ENCODE results near the gene SRRT. TPM values are rescaled to one million over a fixed set of nuclear protein-coding genes. Genes with fewer than 3 reads are reported as not detected.

The SRRT gene
- total and polyA plus RNA-seq, 10 of the 15 experiments (the other 5 are each of a cell fraction or from before 2014, with no cell fraction given): 11.1 to 254 (median 111) TPM

DNA sequence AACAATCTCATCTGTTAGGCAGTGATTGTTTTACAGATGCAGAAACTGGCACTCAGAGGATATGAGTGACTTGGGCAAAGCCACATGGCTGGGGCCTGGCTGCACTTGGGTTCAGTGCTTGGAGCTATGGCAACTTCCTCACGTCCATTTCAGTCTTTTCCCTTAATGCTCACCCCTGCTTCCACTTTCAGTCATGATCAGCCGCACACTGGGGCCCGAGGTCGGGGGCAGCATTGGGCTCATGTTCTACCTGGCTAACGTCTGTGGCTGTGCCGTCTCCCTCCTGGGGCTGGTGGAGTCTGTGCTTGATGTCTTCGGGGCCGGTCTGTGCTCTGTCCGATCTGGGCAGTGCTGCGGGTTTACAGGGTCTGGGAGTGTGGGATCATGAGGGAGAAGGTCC is 19.4 kb upstream of the SRRT start (continued):
- no peak for TF ChIP-seq POLR2A (IDR thresholded peaks at IDR 0.05; ENCODE audit: low read depth, low read length)
- no peak for TF ChIP-seq HDAC6 (IDR thresholded peaks at IDR 0.05; ENCODE audit: unreplicated experiment)
- TF ChIP-seq SMAD5 (IDR thresholded peaks at IDR 0.05; ENCODE audit: low read depth): no peak
- TF ChIP-seq HSF1 (IDR thresholded peaks at IDR 0.05; ENCODE audit: low read depth, low read length): no peak
- no peak for TF ChIP-seq SRF (IDR thresholded peaks at IDR 0.05; ENCODE audit: low read depth in 2 of 2, low read length in 2 of 2)
- no peak for TF ChIP-seq ZNF274 (IDR thresholded peaks at IDR 0.05; ENCODE audit: insufficient read depth, insufficient read length)
- TF ChIP-seq, protein P1, sequence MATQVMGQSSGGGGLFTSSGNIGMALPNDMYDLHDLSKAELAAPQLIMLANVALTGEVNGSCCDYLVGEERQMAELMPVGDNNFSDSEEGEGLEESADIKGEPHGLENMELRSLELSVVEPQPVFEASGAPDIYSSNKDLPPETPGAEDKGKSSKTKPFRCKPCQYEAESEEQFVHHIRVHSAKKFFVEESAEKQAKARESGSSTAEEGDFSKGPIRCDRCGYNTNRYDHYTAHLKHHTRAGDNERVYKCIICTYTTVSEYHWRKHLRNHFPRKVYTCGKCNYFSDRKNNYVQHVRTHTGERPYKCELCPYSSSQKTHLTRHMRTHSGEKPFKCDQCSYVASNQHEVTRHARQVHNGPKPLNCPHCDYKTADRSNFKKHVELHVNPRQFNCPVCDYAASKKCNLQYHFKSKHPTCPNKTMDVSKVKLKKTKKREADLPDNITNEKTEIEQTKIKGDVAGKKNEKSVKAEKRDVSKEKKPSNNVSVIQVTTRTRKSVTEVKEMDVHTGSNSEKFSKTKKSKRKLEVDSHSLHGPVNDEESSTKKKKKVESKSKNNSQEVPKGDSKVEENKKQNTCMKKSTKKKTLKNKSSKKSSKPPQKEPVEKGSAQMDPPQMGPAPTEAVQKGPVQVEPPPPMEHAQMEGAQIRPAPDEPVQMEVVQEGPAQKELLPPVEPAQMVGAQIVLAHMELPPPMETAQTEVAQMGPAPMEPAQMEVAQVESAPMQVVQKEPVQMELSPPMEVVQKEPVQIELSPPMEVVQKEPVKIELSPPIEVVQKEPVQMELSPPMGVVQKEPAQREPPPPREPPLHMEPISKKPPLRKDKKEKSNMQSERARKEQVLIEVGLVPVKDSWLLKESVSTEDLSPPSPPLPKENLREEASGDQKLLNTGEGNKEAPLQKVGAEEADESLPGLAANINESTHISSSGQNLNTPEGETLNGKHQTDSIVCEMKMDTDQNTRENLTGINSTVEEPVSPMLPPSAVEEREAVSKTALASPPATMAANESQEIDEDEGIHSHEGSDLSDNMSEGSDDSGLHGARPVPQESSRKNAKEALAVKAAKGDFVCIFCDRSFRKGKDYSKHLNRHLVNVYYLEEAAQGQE (IDR thresholded peaks at IDR 0.05; ENCODE audit: low read depth, low read length): no peak
- TF ChIP-seq TBL1XR1 (IDR thresholded peaks at IDR 0.05; ENCODE audit: low read depth, low read length): no peak

- peaks cover 4 to 8% of the 10 kb centered on the region in 2 experiments; a peak in 3 of 4 replicates for H3K36me3 ChIP-seq (ENCODE audit: control insufficient read depth in 2 of 2, insufficient read depth in 2 of 2, low read length in 1 of 2)
- peaks cover 10% of the 10 kb centered on the region for H3K79me2 ChIP-seq (ENCODE audit: control insufficient read depth, insufficient read depth, low read length)
- ChIA-PET POLR2A (no interaction called here), SMC1A (ENCODE audit: uncharacterized antibody, unreplicated experiment) (no interaction called here), RAD21 (ENCODE audit: unreplicated experiment) (no interaction called here), CTCF (no interaction called here)
- ATAC-seq (no peak), DNase-seq (ENCODE audit: low read depth, low spot score) (no peak), FAIRE-seq (no peak)
- no peak overlapping the region for H2AFZ ChIP-seq (ENCODE audit: control insufficient read depth, low read depth, low read length)
- in situ Hi-C loops (cut with MboI): loop anchor here (10.0 kb wide), 2 partner anchors 152 to 382 kb away; partner anchors contain the start of genes POP7 and TSC22D4
- no peak overlapping the region for H3K27ac ChIP-seq (ENCODE audit: control insufficient read depth, insufficient read depth)
- H3K27me3 ChIP-seq (replicated peaks in 1 of 2; ENCODE audit: control insufficient read depth in 2 of 2, insufficient read depth in 2 of 2, low read length in 1 of 2): no peaks in the 10 kb centered on the region
- H3K4me1 ChIP-seq (ENCODE audit: control insufficient read depth, insufficient read depth, low read length): peaks cover under 1% of the 10 kb centered on the region; the same call in 1 of the 2 replicates
- BruUV-seq (replicated peaks): no TSS peak
- H3K9me3 ChIP-seq (replicated peaks; ENCODE audit: control insufficient read depth, insufficient read depth, low read length): no peaks in the 10 kb centered on the region
- H4K20me1 ChIP-seq (ENCODE audit: control insufficient read depth, insufficient read depth): no peaks in the 10 kb centered on the region
- no peak overlapping the region for H3K9ac ChIP-seq (ENCODE audit: control insufficient read depth, insufficient read depth, low read length)
- 97% methylated on average over 15 of the region's 16 CpGs for WGBS (ENCODE audit: insufficient coverage, insufficient replicate concordance, low lambda C conversion rate, missing lambda C conversion rate)
- H3K4me3 ChIP-seq: no peak overlapping the region
- intact Hi-C loops (cut with micrococcal nuclease; ENCODE audit: unreplicated experiment): no loop called here
- H3K4me2 ChIP-seq (ENCODE audit: control insufficient read depth, insufficient read depth): no peak overlapping the region
- TF ChIP-seq ATF3 (IDR thresholded peaks at IDR 0.05; ENCODE audit: borderline replicate concordance, extremely low read depth, low read depth, low read length) (no peak), ZBTB4 (CRISPR knock-in tag; IDR thresholded peaks at IDR 0.05) (no peak), EED (IDR thresholded peaks at IDR 0.05; ENCODE audit: low read depth) (no peak), ELK1 (IDR thresholded peaks at IDR 0.05; ENCODE audit: low read depth, low read length) (no peak), GABPA (IDR thresholded peaks at IDR 0.05; ENCODE audit: low read depth) (no peak), HDGF (IDR thresholded peaks at IDR 0.05) (no peak), ESRRA (IDR thresholded peaks at IDR 0.05; ENCODE audit: low read length) (no peak)
Observed at GRCh38 chr7:100856871-100857282, 18.0 kb upstream of the SRRT start.
